KBM-7 (cell line): Measurements from ENCODE around the gene HJV.

Experiments
- DNase-seq: peaks from one replicate; pipeline ENCODE4 v3.0.0-alpha.2; 2015
- in situ Hi-C: fragments of 300-500 bp; cut with MboI; formaldehyde crosslinking; loops from 2 replicates; pipeline ENCODE4 v1.14.3; 2020; ENCODE audit warnings: low sequenced_read_pairs, low pct_unique_long_range_greater_than_20kb, mixed read lengths

Gene HJV

GRCh38 chr1:145980457-145980994 is 41.0 kb downstream of the HJV start:
- in situ Hi-C loops, result no loop called here
- DNase-seq, result no peak

GRCh38 chr1:145979746-145980456 is 41.6 kb downstream of the HJV start:
- DNase-seq, result peak; percentile 90
- in situ Hi-C loops, result no loop called here

GRCh38 chr1:145978854-145979745 is 42.4 kb downstream of the HJV start:
- in situ Hi-C loops, result no loop called here
- DNase-seq, result peak; percentile 99

GRCh38 chr1:145978471-145978853 is 43.1 kb downstream of the HJV start:
- in situ Hi-C loops, result no loop called here
- DNase-seq, result no peak

- in situ Hi-C loops, result no loop called here
- peak; percentile 91 for DNase-seq
Observed at GRCh38 chr1:145977486-145978470, 43.8 kb downstream of the HJV start.

GRCh38 chr1:145977016-145977415 is 44.5 kb downstream of the HJV start:
- in situ Hi-C loops, result no loop called here
- DNase-seq, result no peak

GRCh38 chr1:145975216-145975615 is 46.3 kb downstream of the HJV start:
- in situ Hi-C loops, result no loop called here
- DNase-seq, result no peak

- in situ Hi-C loops, result no loop called here
- DNase-seq, result no peak
Observed at GRCh38 chr1:145974721-145975120, 46.8 kb downstream of the HJV start.

- no peak for DNase-seq
- in situ Hi-C loops, result no loop called here
Observed at GRCh38 chr1:145972580-145972979, 49.0 kb downstream of the HJV start.
